Measurements from ENCODE around the gene CTDP1.

The CTDP1 gene

DNA sequence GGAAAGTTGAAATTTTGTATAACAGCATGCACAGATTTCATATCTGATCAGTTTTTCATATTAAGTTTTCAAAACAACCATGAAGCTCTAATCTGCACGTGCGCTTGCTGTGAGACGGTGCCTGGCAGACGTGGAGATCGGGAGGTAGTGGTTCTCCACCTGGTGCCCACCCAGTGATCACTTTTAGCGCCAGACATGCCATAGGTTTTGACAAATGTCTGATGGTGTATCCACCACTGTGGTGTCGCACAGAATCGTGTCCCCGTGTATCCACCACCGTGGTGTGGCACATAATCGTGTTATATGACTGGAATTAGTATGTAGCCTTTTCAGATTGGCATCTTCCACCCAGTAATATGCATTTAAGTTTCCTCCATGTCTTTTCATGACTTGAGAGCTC lies 77.2 kb downstream of the CTDP1 start:
- TF ChIP-seq CSRNP3 (CRISPR knock-in tag; IDR thresholded peaks at IDR 0.05) (no peak), TCF4 (CRISPR knock-in tag; IDR thresholded peaks at IDR 0.05; ENCODE audit: borderline replicate concordance) (no peak), TSHZ2 (CRISPR knock-in tag; IDR thresholded peaks at IDR 0.05) (no peak), ZNF70 (CRISPR knock-in tag; IDR thresholded peaks at IDR 0.05) (no peak), CSDC2 (CRISPR knock-in tag; IDR thresholded peaks at IDR 0.05) (no peak), ZNF8 (CRISPR knock-in tag; IDR thresholded peaks at IDR 0.05) (no peak), TOX (CRISPR knock-in tag; IDR thresholded peaks at IDR 0.05; ENCODE audit: borderline replicate concordance) (no peak), ZFP3 (CRISPR knock-in tag; IDR thresholded peaks at IDR 0.05) (no peak), POU6F1 (CRISPR knock-in tag; IDR thresholded peaks at IDR 0.05; ENCODE audit: borderline replicate concordance, low read depth) (no peak), ARNTL (CRISPR knock-in tag; IDR thresholded peaks at IDR 0.05; ENCODE audit: borderline replicate concordance, low read depth) (no peak), ZC3H10 (CRISPR knock-in tag; IDR thresholded peaks at IDR 0.05) (no peak), ESRRG (CRISPR knock-in tag; IDR thresholded peaks at IDR 0.05) (no peak), SNAI2 (CRISPR knock-in tag; IDR thresholded peaks at IDR 0.05) (no peak), ZNF565 (CRISPR knock-in tag; conservative IDR thresholded peaks at IDR 0.05; ENCODE audit: low read depth) (no peak), PATZ1 (CRISPR knock-in tag; IDR thresholded peaks at IDR 0.05; ENCODE audit: borderline replicate concordance) (no peak), BACH2 (CRISPR knock-in tag; IDR thresholded peaks at IDR 0.05; ENCODE audit: borderline replicate concordance) (no peak), CREB5 (CRISPR knock-in tag; IDR thresholded peaks at IDR 0.05; ENCODE audit: low read depth) (no peak), OSR1 (CRISPR knock-in tag; IDR thresholded peaks at IDR 0.05) (no peak), ZFP30 (CRISPR knock-in tag; IDR thresholded peaks at IDR 0.05) (no peak), GLIS3 (CRISPR knock-in tag; IDR thresholded peaks at IDR 0.05) (no peak)

DNA sequence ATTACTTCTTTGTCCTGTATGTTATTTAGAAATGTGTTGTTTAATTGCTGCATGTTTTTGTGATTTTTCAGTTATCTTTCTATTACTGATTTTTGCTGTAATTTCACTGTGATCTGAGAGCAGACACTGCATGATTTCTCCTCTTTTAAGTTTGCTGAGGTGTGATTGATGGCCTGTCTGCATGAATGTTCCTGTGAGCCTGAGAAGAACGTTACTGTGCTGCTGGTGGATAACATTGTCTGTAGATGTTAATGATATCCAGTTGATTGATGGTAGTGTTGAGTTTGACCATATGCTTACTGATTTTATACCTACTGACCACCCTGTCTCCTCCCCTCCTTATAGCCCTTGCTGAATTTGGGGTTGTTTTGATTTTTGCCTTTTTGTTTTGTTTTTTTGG lies 80.7 kb downstream of the CTDP1 start:
- no peak for ATAC-seq
- no peak for TF ChIP-seq BACH2 (CRISPR knock-in tag; IDR thresholded peaks at IDR 0.05; ENCODE audit: borderline replicate concordance)
- no peak for TF ChIP-seq OSR1 (CRISPR knock-in tag; IDR thresholded peaks at IDR 0.05)
- no peak for TF ChIP-seq ZNF8 (CRISPR knock-in tag; IDR thresholded peaks at IDR 0.05)
- TF ChIP-seq TSHZ2 (CRISPR knock-in tag; IDR thresholded peaks at IDR 0.05), result no peak
- no peak for TF ChIP-seq RARB (CRISPR knock-in tag; IDR thresholded peaks at IDR 0.05)
- no peak for TF ChIP-seq CSRNP3 (CRISPR knock-in tag; IDR thresholded peaks at IDR 0.05)
- no peak for TF ChIP-seq ZC3H10 (CRISPR knock-in tag; IDR thresholded peaks at IDR 0.05)
- no peak for TF ChIP-seq ESRRG (CRISPR knock-in tag; IDR thresholded peaks at IDR 0.05)
- TF ChIP-seq GLIS3 (CRISPR knock-in tag; IDR thresholded peaks at IDR 0.05), result no peak
- no peak for TF ChIP-seq ARNTL (CRISPR knock-in tag; IDR thresholded peaks at IDR 0.05; ENCODE audit: borderline replicate concordance, low read depth)
- TF ChIP-seq TCF4 (CRISPR knock-in tag; IDR thresholded peaks at IDR 0.05; ENCODE audit: borderline replicate concordance), result no peak
- TF ChIP-seq SNAI2 (CRISPR knock-in tag; IDR thresholded peaks at IDR 0.05), result no peak

More for the DNA sequence above, 77.2 kb downstream of the CTDP1 start:
- ATAC-seq, result no peak
